Activated CD4-positive, alpha-beta T cell treated with anti-CD3 and anti-CD28 coated beads, Interleukin-2, Interleukin-4, amounts not matched to agents 100 ng/mL and 50 ng/mL, durations not matched to agents 16 hours and 8 hours (primary cell): ENCODE measurements around the gene TFPI2.

Experiments used
- DNase-seq: peaks from one replicate; pipeline ENCODE4 v3.0.0-alpha.2; 2020; ENCODE audit warnings: low spot score

The TFPI2 gene

DNA sequence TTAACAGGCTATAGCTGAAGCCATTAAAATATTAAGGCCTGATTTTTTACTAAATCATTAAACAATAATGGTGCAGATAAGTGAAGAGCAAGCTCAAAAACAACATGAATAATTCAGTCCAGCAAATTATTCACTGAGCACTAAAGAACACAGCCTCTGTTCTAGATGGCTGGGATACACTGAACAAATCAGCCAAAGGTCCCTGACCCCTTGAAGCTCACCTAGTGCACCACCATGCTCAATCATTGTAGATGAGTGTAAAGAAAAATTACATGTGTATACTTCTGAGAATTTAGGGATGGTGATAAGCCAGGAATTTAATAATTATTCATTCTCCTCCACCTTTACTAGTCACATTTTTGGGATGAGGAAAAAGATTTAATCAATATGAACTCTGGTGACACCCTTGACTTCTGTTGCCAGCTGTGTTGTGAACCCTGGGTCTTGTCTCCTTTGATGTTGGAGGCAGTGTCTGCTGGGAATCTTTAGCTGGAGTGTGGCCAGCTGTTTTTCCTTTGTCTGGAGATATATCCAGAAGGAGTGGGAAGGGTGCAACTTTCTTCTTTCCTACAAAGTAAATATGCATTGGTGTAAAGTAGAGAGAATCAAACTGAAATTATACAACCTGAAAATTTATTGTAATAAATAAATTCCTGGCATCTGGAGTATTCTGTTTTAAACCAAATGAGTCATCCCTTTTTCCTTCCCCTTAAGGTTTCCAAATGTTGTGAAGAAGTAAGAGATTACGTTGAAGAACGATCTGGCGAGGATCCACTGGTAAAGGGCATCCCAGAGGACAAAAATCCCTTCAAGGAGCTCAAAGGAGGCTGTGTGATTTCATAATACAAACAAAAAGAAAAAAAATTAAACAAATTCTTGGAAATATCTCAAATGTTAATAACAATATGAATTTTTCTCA is 19.8 kb upstream of the TFPI2 start:
- DNase-seq = no peak

DNA sequence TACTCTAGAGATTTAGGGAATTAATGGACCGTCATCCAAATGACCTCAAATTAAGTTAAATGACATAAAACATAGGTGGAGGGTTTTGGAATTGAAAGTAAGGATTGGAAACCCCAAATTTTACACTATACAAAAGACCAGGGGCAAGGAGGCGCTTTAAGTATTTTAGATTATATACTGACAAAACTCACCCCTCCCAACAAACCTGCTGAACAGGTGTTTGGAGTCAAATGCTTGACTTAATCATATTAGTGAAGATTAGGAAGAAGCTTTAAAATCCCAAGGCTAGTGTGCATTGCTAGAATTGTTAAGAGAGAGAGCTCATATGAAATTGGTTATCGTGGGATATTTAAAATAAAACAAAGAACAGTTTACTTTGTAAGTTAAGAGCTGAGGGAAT is 15.7 kb upstream of the TFPI2 start, which contains the start of gene GNGT1:
GNGT1 (plus strand) TSS at position 301 of the 400 bp plus-strand sequence. CDS start 180 bp downstream, outside the sequence.
- no peak for DNase-seq

DNA sequence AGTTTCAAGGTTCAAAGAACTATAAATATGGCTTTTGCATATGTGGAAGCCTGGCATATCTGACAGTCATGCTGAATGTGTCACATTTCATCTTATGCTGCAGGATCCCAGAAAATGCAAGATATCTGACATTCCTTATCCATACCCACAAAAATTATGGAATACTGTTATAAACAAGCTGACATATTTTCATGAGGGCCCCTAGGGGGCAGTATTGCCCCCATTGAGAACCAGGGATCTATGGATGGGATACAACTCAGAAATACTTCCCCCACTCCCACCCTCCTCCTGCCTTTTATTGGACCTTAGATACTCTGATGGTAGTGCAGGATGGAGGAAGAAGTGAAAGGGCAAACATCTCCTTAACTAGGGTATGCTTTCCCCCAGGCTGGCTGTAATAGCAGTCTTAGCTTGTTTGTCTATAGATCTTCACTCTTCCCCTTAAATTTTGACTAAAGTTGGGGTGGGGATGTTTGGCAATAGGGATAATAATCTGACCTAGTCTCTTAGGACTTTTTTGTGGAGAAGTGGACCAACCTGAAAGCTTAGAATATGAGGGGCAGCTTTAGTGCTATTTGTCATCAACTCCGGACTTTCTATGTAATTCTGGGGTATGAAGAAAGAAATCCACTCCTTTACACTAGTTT is 12.3 kb upstream of the TFPI2 start:
- DNase-seq = no peak

DNA sequence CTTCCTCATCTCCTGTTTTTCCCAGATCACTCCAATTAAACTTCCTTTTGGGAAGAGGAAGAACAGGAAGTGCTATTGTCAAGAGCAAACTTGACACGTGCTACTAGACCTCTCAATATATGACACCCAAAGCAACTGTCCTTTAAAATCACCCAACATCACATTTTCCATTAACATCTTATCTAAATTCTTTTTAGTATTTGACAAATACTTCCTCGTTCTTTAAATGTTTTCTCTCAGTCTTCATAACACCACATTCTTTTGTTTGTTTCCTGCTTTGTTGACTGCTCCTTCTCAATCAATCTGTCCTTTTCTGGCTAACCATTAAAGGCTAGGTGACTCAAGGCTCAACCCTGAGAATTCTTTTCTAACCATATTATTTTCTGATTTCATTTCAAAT is 7.1 kb upstream of the TFPI2 start:
- no peak for DNase-seq

DNA sequence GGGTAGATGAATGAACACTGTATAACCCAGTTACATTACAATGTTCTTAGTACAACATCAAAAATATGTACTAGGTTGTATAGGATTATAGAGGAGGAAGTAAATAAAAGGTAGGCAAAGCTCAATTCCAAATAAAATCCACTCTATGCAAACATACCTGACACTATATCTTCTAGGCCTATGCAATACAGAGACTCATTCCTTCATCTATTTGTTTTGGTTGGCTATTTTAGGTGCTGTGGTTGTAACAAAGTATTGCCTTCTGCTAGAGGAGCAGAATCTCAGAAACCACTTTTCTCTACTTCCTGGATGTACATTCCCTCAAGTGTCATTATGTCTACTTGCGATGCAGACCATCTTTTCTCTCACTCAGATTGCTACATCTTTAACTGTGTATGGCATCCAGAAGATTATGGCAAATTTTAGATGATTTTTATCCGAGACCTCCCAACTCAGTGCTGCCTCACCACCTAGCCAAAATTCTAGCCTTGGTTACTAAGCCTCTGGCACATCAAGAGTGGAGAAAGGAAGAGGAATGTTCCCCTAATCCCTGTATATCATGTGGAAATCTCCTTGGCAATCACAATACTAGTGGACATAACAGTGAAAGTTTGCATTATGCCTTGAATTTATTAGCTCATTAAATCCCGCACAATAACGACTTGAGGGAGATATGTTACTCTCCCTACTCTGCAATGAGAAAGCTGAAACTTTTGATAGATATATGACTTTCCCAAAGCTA is 5.5 kb upstream of the TFPI2 start:
- no peak for DNase-seq

DNA sequence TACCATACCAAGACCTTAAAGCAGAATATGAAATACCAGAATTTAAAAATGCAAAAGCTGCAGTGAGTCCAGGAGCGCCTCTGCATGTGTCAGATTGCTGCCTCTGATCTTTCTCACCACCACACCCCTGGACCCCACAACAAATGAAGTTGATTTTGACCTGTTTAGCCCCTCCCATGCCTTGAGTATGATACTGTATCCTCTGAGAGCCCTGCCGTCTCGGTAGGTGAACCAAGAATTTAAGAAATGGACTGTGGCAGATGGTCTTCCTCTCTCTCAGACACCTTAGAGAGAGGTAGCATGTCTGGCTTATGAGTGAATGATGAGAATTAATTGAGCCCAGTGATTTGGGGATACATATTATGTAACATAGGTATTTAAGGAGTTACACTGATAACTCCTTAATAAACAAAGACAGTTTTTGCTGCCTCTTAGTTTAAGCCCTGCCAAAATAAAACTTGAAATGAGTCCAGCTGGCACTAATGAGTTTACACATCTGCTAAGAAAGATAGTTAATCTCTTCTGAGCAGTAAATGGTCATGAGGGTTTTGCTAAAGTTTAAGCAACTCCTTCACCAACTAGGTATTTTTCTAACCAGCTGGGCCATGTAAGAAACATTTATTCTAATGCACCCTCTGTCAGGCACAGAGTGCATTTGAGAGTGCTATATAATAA is 4.5 kb upstream of the TFPI2 start:
- DNase-seq = no peak

DNA sequence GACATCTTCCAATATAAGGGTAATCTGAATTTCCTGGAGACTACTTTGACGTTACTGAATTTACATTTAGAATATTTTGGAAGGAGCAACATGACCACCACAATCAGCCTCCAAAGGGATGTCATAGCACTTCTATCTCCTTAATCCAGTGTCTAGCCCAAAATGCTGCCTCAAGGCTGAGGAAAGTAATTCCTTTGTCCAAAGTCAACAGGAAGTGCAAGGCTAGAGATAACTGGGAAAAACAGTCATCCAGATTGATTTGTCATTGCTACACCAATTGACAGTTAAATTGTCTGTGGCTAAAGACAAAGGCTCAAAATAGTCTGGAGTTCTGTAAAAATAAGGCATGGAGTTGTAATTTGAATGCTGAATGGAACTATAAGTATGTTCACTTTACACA is 3.9 kb upstream of the TFPI2 start:
- DNase-seq = no peak

DNA sequence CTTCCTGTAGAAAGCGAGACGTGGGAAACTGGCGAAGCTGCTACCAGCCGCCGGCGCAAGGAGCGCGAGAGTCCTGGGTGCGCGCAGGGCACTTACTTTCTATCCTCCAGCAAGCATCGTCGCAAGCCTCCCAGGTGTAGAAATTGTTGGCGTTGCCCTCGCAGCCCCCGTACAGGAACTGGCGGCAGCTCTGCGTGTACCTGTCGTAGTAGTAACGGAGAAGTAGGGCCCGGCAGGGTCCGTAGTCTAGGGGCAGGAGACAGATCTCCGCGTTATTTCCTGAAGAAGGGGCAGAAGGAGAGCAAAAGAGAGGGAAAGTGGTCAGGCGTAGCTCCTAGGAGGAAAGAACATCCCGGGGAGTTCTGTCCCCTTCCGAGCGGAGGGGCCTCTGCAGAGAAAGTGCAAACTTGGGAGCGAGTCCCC is 501 bp downstream of the TFPI2 start:
- no peak for DNase-seq

DNA sequence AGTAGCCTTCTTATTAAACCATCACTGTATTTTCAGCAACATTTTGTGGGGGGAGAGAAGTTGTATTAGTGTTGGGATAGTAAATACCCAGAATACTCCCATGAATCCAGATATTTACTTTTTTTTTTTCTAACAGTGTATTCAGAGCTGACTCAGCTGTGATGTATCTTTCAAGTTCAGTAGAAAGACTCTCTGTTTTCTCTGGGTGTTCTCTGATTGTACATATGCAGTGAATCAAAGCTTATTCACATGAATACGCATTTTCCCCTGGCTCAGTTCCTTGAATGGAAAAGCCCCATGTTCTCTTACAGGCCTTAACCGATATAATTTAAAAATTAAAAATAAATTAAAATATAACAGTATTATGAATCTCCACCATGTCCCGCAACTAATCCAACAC is 1.3 kb downstream of the TFPI2 start:
- DNase-seq = no peak

DNA sequence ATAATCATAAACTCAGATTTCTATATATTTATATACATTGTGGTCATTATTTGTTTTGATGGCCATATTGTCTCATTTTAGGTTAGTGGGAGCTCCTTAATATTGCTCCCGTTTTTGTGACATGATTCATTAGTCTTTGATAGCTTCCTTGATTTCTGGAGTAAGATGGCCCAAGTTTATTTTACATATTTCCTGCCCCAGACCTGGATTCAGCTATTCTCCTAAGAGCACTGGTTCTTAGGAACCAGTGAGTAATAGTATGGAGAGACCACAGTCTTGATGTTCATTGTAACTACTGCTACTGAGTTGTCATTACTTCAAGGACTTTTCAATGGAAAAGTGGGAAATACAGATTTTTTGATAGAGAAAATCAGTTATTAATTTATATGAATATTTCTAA is 6.0 kb downstream of the TFPI2 start:
- no peak for DNase-seq

DNA sequence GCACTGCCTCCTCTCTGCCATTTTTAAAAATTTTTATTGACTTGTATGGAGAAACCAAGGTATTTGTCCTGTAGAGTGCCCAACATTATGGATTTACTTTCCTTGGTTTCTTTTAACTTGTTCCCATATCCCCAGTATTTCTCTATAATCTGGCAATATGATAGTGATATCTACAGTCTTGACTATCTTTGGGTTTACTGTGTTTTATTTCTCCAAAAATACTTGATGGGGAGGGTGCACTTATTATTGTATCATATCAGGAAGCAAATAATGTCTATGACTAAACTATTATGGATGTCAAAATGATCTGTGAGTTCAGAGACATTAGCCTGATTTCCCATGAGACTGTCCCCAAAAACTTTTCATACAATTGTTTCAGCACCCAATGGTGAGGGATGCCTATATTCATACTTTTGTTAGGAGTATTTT is 6.6 kb downstream of the TFPI2 start:
- DNase-seq = no peak

DNA sequence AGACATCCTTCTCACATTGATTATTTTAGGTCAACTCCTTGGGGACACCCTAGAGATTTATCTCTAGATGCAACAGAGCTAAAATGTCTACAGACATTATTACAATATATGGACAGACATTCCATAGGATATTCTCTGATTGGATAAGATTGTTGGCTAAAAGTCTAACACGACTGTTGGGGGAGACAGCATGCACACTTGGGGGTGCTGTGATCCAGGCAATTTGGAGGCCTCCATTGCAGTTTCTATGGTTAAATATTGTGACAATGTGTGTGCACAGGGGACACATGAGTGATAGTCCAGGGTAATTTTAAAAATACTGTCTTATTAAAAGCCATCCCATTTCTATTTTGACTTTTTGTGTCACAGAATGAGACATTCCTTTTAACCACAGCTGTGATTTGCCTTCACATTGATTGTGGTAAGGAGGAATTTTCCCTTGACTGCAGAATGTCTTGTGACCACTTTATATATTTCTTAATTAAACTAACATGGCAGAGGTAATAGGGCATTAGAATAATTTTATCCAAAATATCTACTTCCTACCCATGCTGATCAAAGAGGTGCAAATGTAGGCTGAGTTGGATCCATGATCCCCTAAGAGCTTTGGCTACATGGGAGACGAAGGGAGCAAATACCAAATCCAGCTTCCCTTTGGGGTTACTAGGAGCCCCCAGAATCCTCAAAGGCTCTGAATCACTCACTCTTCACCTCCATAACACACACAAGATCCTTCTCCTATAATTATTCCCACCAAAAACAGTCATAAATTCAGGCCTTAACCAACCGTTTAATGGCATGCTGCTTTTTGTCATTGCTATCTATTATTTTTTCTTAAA is 7.3 kb downstream of the TFPI2 start:
- no peak for DNase-seq

DNA sequence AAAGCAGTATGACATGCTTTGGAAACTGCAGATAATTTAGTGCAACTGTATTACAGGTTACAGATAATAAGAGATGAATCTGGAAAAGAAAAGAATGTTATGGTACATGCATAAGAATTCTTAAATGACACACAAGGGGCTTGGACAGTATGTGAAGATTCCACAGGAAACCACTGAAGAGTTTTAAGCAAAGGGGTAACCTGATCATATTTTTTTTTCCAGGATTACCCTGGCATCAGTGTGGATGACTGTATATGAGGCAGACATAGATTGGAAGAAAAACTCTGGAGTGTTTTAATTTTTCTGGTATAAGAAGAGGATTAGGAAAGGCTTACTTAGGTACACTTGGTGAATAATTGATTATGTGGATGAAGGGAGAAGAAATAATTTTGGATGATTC is 8.1 kb downstream of the TFPI2 start:
- DNase-seq = no peak

DNA sequence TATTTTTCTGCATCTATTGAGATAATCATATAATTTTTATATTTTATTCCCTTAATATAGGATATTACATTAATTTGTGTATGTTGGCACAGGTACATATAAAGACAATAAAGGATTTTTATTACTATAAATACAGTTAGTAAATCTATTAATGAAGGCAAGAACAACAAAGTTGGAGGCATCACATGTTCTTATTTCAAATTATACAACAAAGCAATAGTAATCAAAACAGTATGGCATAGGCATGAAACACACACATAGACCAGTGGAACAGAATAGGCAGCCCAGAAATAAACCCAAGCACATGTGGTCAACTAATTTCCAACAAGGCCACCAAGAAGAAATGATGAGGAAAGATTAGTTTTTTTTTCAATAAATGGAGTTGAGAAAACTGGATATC is 11.2 kb downstream of the TFPI2 start:
- no peak for DNase-seq

DNA sequence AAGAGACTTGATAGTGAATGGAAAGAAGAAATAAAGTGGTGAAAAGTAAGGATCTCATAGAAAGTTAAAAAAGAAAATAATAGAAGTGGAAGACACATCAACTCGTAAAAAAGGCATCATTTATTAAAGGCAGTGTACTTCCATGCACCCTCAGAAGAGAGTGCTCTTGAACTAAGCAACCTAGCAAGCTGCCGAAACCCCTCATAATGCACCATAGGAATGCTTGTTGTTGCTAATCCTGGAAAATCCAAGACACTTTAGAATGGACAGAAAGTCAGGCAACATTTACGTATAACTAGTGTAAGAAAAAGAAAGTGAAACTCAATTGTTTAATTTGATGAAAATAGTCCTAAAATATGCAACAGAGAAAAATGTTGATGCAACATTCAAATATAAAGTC is 12.8 kb downstream of the TFPI2 start:
- DNase-seq = no peak

DNA sequence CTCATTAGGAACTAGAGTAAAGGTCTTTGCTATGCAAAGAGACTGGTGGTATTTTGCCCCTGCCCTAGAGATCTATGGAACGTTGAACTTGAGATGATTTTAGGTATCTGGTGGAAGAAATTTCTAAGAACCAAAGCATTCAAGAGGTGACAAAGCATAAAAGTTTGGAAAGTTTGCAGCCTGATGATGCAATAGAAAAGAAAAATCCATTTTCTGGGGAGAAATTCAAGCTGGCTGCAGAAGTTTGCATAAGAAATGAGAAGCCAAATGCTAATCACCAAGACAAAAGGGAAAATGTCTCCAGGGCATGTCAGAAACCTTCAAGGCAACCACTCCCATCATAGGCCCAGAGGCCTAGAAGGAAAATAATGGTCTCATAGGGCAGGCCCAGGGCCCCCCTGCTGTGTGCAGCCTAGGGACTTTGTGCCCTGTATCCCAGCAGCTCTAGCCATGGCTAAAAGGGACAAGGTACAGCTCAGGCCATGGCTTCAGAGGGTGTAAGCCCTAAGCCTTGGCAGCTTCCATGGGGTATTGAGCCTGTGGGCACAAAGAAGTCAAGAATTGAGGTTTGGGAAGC is 16.5 kb downstream of the TFPI2 start:
- DNase-seq = no peak

DNA sequence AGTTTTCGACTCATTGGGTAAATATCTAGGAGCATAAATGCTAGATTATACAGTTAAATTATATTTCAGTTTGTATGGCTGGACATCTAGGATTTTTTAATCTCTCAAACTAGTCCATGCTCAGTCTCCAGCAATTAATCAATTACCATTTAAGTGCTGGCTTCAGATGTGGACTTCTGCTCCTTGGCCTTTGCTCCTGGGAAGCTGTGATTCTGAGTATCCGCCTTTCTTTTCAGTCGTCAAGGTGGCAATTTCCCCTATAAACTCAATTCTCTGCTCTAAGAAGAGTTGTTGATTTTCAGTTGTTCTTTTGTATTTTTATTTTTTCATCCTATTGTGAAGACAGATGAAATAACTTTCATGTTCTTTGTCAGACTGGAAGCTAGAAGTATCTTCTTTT is 23.7 kb downstream of the TFPI2 start:
- DNase-seq = no peak

DNA sequence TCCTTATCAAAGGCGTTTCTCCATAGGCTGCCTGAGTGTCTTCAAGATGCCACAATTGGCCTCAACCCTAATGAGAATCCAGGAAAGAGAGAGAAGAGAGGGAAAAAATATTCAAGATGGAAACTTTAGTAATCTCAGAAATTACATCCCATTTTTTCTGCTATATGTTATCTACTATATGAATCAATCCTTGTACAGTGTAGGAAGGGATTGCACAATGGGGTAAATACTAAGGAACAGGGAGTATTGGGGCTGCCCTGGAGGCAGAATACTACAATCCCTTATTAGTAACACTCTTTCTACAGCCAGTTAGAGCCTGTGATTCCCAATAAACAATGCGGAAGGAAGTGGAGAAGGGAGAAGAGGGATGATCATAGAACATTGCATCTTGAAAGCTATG is 27.9 kb downstream of the TFPI2 start:
- no peak for DNase-seq

DNA sequence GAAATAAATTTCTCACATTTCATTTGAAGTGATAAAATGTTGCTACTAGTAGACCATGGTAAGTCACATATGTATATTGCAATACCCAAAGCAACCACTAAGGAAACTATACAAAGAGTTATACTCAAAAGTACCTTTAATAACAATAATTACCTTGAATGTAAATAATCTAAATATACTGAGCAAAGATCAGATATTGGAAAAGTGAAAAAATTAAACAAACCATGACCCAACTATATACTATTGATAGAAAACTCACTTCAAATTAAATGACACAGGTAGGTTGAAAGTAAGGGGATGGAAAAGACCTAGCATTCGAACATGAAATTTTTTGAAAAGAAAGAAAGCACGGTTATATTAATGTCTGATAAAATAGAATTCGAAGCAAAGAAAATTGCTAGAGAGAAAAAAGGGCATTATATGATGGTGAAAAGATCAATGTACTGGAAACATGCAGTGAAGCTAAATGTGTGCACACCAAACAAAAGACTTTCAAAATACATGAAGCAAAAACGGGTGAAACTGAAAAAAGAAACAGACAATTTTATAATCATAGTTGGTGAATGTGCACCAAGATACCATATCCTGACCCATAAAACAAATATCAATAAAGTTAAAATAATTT is 29.1 kb downstream of the TFPI2 start:
- DNase-seq = no peak

DNA sequence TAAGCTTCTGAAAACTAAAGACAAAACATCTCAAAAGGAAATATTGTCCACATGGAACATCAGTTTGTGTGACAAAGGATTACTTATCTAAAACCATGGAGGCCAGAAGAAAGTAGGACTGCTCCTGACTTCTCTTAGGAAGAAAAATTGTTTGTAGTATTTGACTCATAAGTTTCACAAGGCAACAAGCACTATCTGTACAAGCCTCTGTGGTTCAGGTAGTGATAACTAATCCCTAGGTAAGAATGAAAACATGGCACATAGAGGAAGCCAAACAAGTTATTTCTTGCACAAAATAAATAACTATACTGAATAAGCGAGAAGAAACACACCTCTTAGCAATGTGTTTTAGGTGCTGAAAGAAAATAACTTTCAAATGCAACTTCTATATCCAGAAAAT is 30.3 kb downstream of the TFPI2 start:
- no peak for DNase-seq
